HepG2 (cell line): ENCODE data around the gene GDF7. TPM values are rescaled to one million over a fixed set of nuclear protein-coding genes. Genes with fewer than 3 reads are reported as not detected.
A peak's percentile ranks its signal among the peaks of the same experiment; 100 is the strongest.

Experiments
- ARNTL ChIP-seq: sonication (generic); formaldehyde crosslinking; IDR thresholded peaks from 2 replicates; pipeline ENCODE4 v1.4.0; 2020; ENCODE audit warnings: mild to moderate bottlenecking, missing genetic modification reagents
- BCL3 ChIP-seq: sonication (generic); formaldehyde crosslinking; IDR thresholded peaks from 2 replicates; pipeline ENCODE4 v1.5.1; 2020; ENCODE audit warnings: mild to moderate bottlenecking, missing genetic modification reagents, moderate library complexity
- FOXK1 ChIP-seq: sonication (generic); formaldehyde crosslinking; IDR thresholded peaks from 2 replicates; pipeline ENCODE4 v1.4.0; 2020; ENCODE audit warnings: low read depth, missing genetic modification reagents, borderline replicate concordance
- HNRNPH1 ChIP-seq: fragments of 200-400 bp; formaldehyde crosslinking; optimal IDR thresholded peaks from 2 replicates; pipeline ENCODE3; 2017; ENCODE audit warnings: mild to moderate bottlenecking, low read depth, low read length
- HNRNPUL1 ChIP-seq: fragments of 200-400 bp; formaldehyde crosslinking; IDR thresholded peaks from 2 replicates; pipeline ENCODE4 v1.6.1; 2017; ENCODE audit warnings: low read depth, mild to moderate bottlenecking, low read length, moderate library complexity
- HOXA7 ChIP-seq: sonication (generic); formaldehyde crosslinking; IDR thresholded peaks from 2 replicates; pipeline ENCODE4 v1.8.1; 2022; ENCODE audit warnings: mild to moderate bottlenecking, missing genetic modification reagents, moderate library complexity
- LCORL ChIP-seq, 2 experiments: fragments of 450-650 bp in 1 of 2; sonication (generic) in 1 of 2; formaldehyde crosslinking in 1 of 2; IDR thresholded peaks; 2 replicates each; pipeline versions ENCODE4 v1.5.0 to v1.6.1; 2017 to 2020; ENCODE audit warnings: antibody characterized with exemption in 1 of 2, missing genetic modification reagents in 1 of 2
- MAX ChIP-seq: IDR thresholded peaks from 2 replicates; pipeline ENCODE4 v1.6.1; 2012; ENCODE audit warnings: inconsistent platforms
- MAZ ChIP-seq, 2 experiments: sonication (generic) in 1 of 2; formaldehyde crosslinking in 1 of 2; IDR thresholded peaks; 2 replicates each; pipeline versions ENCODE4 v1.5.0 to v1.6.1; 2012 to 2020; ENCODE audit warnings: low read depth in 2 of 2, mild to moderate bottlenecking in 2 of 2, borderline replicate concordance in 1 of 2, improper control_type of control experiment in 1 of 2, low read length in 1 of 2, missing genetic modification reagents in 1 of 2, moderate library complexity in 1 of 2
- MIER3 ChIP-seq: IDR thresholded peaks from 2 replicates; pipeline ENCODE4 v1.6.1; 2016; ENCODE audit warnings: missing compliant biosample characterization, borderline replicate concordance
- MTF1 ChIP-seq: sonication (generic); formaldehyde crosslinking; IDR thresholded peaks from 2 replicates; pipeline ENCODE4 v1.5.0; 2020; ENCODE audit warnings: missing genetic modification reagents
- NFKB2 ChIP-seq: sonication (generic); formaldehyde crosslinking; IDR thresholded peaks from 2 replicates; pipeline ENCODE4 v1.4.0; 2020; ENCODE audit warnings: missing genetic modification reagents, borderline replicate concordance
- NFRKB ChIP-seq: fragments of 450-650 bp; IDR thresholded peaks from 2 replicates; pipeline ENCODE4 v1.6.1; 2017
- NR1H2 ChIP-seq: sonication (generic); formaldehyde crosslinking; IDR thresholded peaks from 2 replicates; pipeline ENCODE4 v1.8.1; 2022; ENCODE audit warnings: low read depth, missing genetic modification reagents, borderline replicate concordance
- SALL1 ChIP-seq: sonication (generic); formaldehyde crosslinking; IDR thresholded peaks from 2 replicates; pipeline ENCODE4 v1.8.0; 2022; ENCODE audit warnings: mild to moderate bottlenecking, missing genetic modification reagents
- SRSF9 ChIP-seq: fragments of 200-400 bp; formaldehyde crosslinking; IDR thresholded peaks from 2 replicates; pipeline ENCODE4 v1.6.1; 2018; ENCODE audit warnings: borderline replicate concordance, mild to moderate bottlenecking, low read depth, low read length; ENCODE audit not compliant: insufficient read depth, poor library complexity, severe bottlenecking
- YEATS2 ChIP-seq: sonication (generic); formaldehyde crosslinking; IDR thresholded peaks from 2 replicates; pipeline ENCODE4 v1.4.0; 2020; ENCODE audit warnings: missing genetic modification reagents, borderline replicate concordance
- ZFY ChIP-seq: sonication (generic); formaldehyde crosslinking; IDR thresholded peaks from 2 replicates; pipeline ENCODE4 v1.4.0; 2020; ENCODE audit warnings: missing genetic modification reagents
- ZNF138 ChIP-seq: sonication (generic); formaldehyde crosslinking; IDR thresholded peaks from 2 replicates; pipeline ENCODE4 v1.5.0; 2020; ENCODE audit warnings: mild to moderate bottlenecking, low read depth, missing genetic modification reagents
- ZNF441 ChIP-seq: sonication (generic); formaldehyde crosslinking; IDR thresholded peaks from 2 replicates; pipeline ENCODE4 v1.7.0; 2021; ENCODE audit warnings: missing genetic modification reagents, borderline replicate concordance
- ZNF460 ChIP-seq: sonication (generic); formaldehyde crosslinking; IDR thresholded peaks from 2 replicates; pipeline ENCODE4 v1.5.1; 2020; ENCODE audit warnings: missing genetic modification reagents, mild to moderate bottlenecking, borderline replicate concordance
- ZNF569 ChIP-seq: sonication (generic); formaldehyde crosslinking; IDR thresholded peaks from 2 replicates; pipeline ENCODE4 v1.5.0; 2020; ENCODE audit warnings: mild to moderate bottlenecking, missing genetic modification reagents, moderate library complexity, borderline replicate concordance
- ZNF710 ChIP-seq: sonication (generic); formaldehyde crosslinking; IDR thresholded peaks from 2 replicates; pipeline ENCODE4 v1.5.0; 2020; ENCODE audit warnings: mild to moderate bottlenecking, missing genetic modification reagents, borderline replicate concordance
- polyA plus RNA-seq, 8 experiments: library from polyadenylated mRNA; depleted of rRNA in 3 of 8; stranded (reverse) in 7 of 8; unstranded in 1 of 8; fragments of >200 nt; fragmentation: Illumina TruSeq in 4 of 8; extraction: Trizol in 4 of 8; gene quantifications; 2 replicates each; pipeline versions ENCODE4 v1.2.1 to v1.2.3, GENCODE V29; 2011 to 2016; ENCODE audit warnings: low read depth in 4 of 8, missing spikeins in 1 of 8, mixed read lengths in 1 of 8; ENCODE audit not compliant: insufficient read depth in 1 of 8
- total RNA-seq, 5 experiments: library from RNA; depleted of rRNA; stranded (reverse); fragments of >200 nt; fragmentation: Illumina TruSeq; extraction: Trizol; gene quantifications; 2 replicates each; pipeline ENCODE4 v1.2.3, GENCODE V29; 2016; ENCODE audit warnings: low read depth in 1 of 5
- TF ChIP-seq, protein P1 (sequence below): IDR thresholded peaks from 2 replicates; pipeline ENCODE4 v1.6.1; 2016; ENCODE audit warnings: missing biosample characterization, missing genetic modification reagents, low read depth
- TF ChIP-seq, protein P2 (sequence below): sonication (generic); formaldehyde crosslinking; IDR thresholded peaks from 2 replicates; pipeline ENCODE4 v1.4.0; 2020; ENCODE audit warnings: missing genetic modification reagents

GDF7 gene
- total and polyA plus RNA-seq, 2 of the 13 experiments (the other 11 are each of a cell fraction or from before 2014, with no cell fraction given) = 1.6 to 15.0 TPM

- TF ChIP-seq, protein P1, sequence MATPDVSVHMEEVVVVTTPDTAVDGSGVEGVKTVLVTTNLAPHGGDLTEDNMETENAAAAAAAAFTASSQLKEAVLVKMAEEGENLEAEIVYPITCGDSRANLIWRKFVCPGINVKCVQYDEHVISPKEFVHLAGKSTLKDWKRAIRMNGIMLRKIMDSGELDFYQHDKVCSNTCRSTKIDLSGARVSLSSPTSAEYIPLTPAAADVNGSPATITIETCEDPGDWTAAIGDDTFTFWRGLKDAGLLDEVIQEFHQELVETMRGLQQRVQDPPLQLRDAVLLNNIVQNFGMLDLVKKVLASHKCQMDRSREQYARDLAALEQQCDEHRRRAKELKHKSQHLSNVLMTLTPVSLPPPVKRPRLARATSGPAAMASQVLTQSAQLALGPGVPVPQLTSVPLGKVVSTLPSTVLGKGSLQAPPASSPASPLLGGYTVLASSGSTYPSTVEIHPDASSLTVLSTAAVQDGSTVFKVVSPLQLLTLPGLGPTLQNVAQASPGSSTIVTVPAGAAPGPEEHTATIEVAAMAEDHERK (CRISPR knock-in tag) = no peak
- TF ChIP-seq FOXK1 (no peak), ZNF441 (peak; percentile 66), MIER3 (CRISPR knock-in tag) (peak; percentile 49; the same call in 1 of the 2 replicates), MAZ (IDR thresholded peaks at IDR 0.05; ENCODE audit: borderline replicate concordance, low read depth, low read length) (no peak), MAZ (CRISPR knock-in tag; IDR thresholded peaks at IDR 0.05; ENCODE audit: low read depth) (no peak), NR1H2 (CRISPR knock-in tag) (no peak), NFRKB (no peak), SRSF9 (no peak), ZNF569 (CRISPR knock-in tag) (no peak), HNRNPUL1 (no peak), NFKB2 (CRISPR knock-in tag) (0 out of 2 replicates have a peak, but pooled peaks have one; percentile 29), ZNF710 (CRISPR knock-in tag) (peak; percentile 92; the same call in 1 of the 2 replicates), ZNF460 (CRISPR knock-in tag) (no peak), HOXA7 (CRISPR knock-in tag) (no peak), MAX (peak; percentile 52; the same call in 1 of the 2 replicates), YEATS2 (CRISPR knock-in tag) (peak; percentile 71; the same call in 1 of the 2 replicates), LCORL (IDR thresholded peaks at IDR 0.05) (no peak), LCORL (CRISPR knock-in tag; IDR thresholded peaks at IDR 0.05) (peak; percentile 73; the same call in 1 of the 2 replicates), ZNF138 (CRISPR knock-in tag) (no peak), SALL1 (peak; percentile 82), ZFY (CRISPR knock-in tag) (peak; percentile 89), MTF1 (CRISPR knock-in tag) (no peak), ARNTL (CRISPR knock-in tag) (no peak), HNRNPH1 (no peak), BCL3 (CRISPR knock-in tag) (no peak)
- TF ChIP-seq, protein P2, sequence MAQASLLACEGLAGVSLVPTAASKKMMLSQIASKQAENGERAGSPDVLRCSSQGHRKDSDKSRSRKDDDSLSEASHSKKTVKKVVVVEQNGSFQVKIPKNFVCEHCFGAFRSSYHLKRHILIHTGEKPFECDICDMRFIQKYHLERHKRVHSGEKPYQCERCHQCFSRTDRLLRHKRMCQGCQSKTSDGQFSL (CRISPR knock-in tag) = no peak
Observed at GRCh38 chr2:20617892-20618467, 49.0 kb upstream of the GDF7 start (continued).
